Measurements from ENCODE around the gene KLHL41. TPM values are rescaled to one million over a fixed set of nuclear protein-coding genes. Genes with fewer than 3 reads are reported as not detected.

KLHL41 gene
- total RNA-seq, 1 experiment from 2014 or later: 0.15 TPM

DNA sequence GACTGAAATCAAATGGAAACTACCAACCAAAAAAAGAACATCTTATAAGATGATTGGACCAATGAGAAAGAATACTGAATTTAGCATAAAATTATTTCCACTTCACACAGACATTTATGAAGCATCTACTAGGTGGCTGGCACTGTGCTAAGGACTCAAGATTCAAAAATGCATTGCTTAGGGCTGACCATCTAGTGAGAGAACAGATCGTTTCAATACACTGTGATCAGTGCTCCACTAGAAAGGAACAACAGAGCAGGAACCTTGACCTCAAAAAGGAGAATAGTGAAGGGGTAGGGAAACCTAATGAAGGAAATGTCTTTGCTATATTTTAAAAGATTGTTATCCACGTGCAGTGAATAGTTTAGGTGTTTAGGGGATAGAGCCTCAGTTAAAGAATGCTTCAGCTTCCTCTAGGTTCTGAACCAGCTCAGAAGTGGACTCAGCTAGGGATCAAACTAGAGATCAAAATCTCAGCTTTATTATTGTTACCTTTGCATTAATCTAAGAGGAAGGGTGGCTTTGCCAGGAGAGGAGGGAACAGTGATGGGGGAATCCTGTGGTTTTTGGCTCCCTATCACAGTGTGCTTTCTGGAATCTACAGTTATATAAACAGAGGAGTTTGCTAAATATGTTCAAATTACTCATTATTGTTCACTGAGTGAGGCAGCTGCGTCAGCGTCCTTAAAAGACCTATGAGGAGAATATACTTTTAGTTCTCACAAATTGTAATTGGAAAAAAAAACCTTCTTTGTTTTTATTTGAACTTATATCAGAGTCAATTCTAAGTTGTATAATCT lies 46.4 kb upstream of the KLHL41 start:
- ChIA-PET CTCF (interaction anchor here (0.9 kb wide), 1 partner anchor 12 kb away, joined by 5 read pairs; no protein-coding TSS in a partner anchor), RAD21 (ENCODE audit: low non-redundant PET in 1 of 2, low total read pairs in 2 of 2, uncharacterized antibody in 2 of 2, unreplicated experiment in 2 of 2) (no interaction called here), POLR2A (no interaction called here)
- Histone ChIP-seq H3K27ac (ENCODE audit: low read depth, low read length) (no peak overlapping the region), H3K9me3 (ENCODE audit: control insufficient read depth in 1 of 2, insufficient read depth in 1 of 2, low read depth in 1 of 2, low read length in 2 of 2) (no peaks in the 10 kb centered on the region), H3K9ac (ENCODE audit: low read length) (no peak overlapping the region), H3K4me3 (replicated peaks in 1 of 2; ENCODE audit: low read depth in 1 of 2, low read length in 2 of 2) (no peak overlapping the region), H4K20me1 (ENCODE audit: insufficient read depth) (no peaks in the 10 kb centered on the region), H3K27me3 (ENCODE audit: insufficient read depth, low read length) (no peaks in the 10 kb centered on the region), H3K4me2 (ENCODE audit: low read length) (no peak overlapping the region), H3K4me1 (ENCODE audit: control insufficient read depth in 1 of 2, insufficient read depth in 2 of 2, low read length in 2 of 2) (no peaks in the 10 kb centered on the region), H3K36me3 (ENCODE audit: control insufficient read depth in 1 of 2, insufficient read depth in 2 of 2, low read length in 2 of 2) (no peaks in the 10 kb centered on the region), H3K9me2 (ENCODE audit: insufficient read depth) (no peaks in the 10 kb centered on the region), H2AFZ (ENCODE audit: low read depth, low read length, poor library complexity, severe bottlenecking) (peak overlapping the region; percentile 71), H3K79me2 (ENCODE audit: insufficient read depth, low read length) (no peaks in the 10 kb centered on the region)
- BruUV-seq (replicated peaks): no TSS peak
- ATAC-seq (no peak), DNase-seq (ENCODE audit: low read depth, low spot score) (no peak)
- TF ChIP-seq ZFX (IDR thresholded peaks at IDR 0.05) (no peak), ELF1 (IDR thresholded peaks at IDR 0.05; ENCODE audit: borderline replicate concordance, low read depth) (no peak), SP1 (IDR thresholded peaks at IDR 0.05; ENCODE audit: low read depth) (no peak), SIN3A (IDR thresholded peaks at IDR 0.05; ENCODE audit: low read depth) (no peak), ZNF274 (IDR thresholded peaks at IDR 0.05; ENCODE audit: low read depth, low read length) (no peak)
- intact Hi-C loops (cut with micrococcal nuclease): no loop called here

- ATAC-seq: no peak
- POLR2A ChIA-PET: no interaction called here
- no peaks in the 10 kb centered on the region for H3K9me2 ChIP-seq (ENCODE audit: insufficient read depth)
- BruUV-seq (replicated peaks): no TSS peak
- RAD21 ChIA-PET (ENCODE audit: low non-redundant PET in 1 of 2, low total read pairs in 2 of 2, uncharacterized antibody in 2 of 2, unreplicated experiment in 2 of 2): no interaction called here
- H3K4me2 ChIP-seq (ENCODE audit: low read length): no peak overlapping the region
- no peaks in the 10 kb centered on the region for H4K20me1 ChIP-seq (ENCODE audit: insufficient read depth)
- no peaks in the 10 kb centered on the region for H3K79me2 ChIP-seq (ENCODE audit: insufficient read depth, low read length)
- no peak overlapping the region for H3K4me3 ChIP-seq (replicated peaks in 1 of 2; ENCODE audit: low read depth in 1 of 2, low read length in 2 of 2)
- intact Hi-C loops (cut with micrococcal nuclease): no loop called here
- CTCF ChIA-PET: interaction anchor here (0.9 kb wide), 1 partner anchor 13 kb away, joined by 3 read pairs; no protein-coding TSS in a partner anchor
- H3K9me3 ChIP-seq (ENCODE audit: control insufficient read depth in 1 of 2, insufficient read depth in 1 of 2, low read depth in 1 of 2, low read length in 2 of 2): no peaks in the 10 kb centered on the region
- peak overlapping the region; percentile 13 for H2AFZ ChIP-seq (ENCODE audit: low read depth, low read length, poor library complexity, severe bottlenecking)
- TF ChIP-seq ZNF274 (IDR thresholded peaks at IDR 0.05; ENCODE audit: low read depth, low read length) (no peak), REST (IDR thresholded peaks at IDR 0.05; ENCODE audit: low read depth) (no peak), SRF (IDR thresholded peaks at IDR 0.05; ENCODE audit: low read depth) (no peak)
- H3K27me3 ChIP-seq (ENCODE audit: insufficient read depth, low read length): no peaks in the 10 kb centered on the region
- DNase-seq (ENCODE audit: low read depth, low spot score): no peak
- no peaks in the 10 kb centered on the region for H3K36me3 ChIP-seq (ENCODE audit: control insufficient read depth in 1 of 2, insufficient read depth in 2 of 2, low read length in 2 of 2)
- no peak overlapping the region for H3K9ac ChIP-seq (ENCODE audit: low read length)
- H3K4me1 ChIP-seq (ENCODE audit: control insufficient read depth in 1 of 2, insufficient read depth in 2 of 2, low read length in 2 of 2): no peaks in the 10 kb centered on the region
- H3K27ac ChIP-seq (ENCODE audit: low read depth, low read length): no peak overlapping the region
Measured at GRCh38 chr2:169464466-169464865, 45.0 kb upstream of the KLHL41 start.

All from HCT116 (cell line).